GM18858 (cell line): ENCODE results near the gene ITGB2.
"Not testable (repeated sequence)": the region's sequence is repeated elsewhere in the genome, so short reads cannot be mapped to it uniquely, and the experiment has no call there.

Source experiments
- ATAC-seq: cut with Tn5 transposase; IDR thresholded peaks from one replicate; pipeline ENCODE4 v1.9.1; 2021; ENCODE audit not compliant: unreplicated experiment

The ITGB2 gene

DNA sequence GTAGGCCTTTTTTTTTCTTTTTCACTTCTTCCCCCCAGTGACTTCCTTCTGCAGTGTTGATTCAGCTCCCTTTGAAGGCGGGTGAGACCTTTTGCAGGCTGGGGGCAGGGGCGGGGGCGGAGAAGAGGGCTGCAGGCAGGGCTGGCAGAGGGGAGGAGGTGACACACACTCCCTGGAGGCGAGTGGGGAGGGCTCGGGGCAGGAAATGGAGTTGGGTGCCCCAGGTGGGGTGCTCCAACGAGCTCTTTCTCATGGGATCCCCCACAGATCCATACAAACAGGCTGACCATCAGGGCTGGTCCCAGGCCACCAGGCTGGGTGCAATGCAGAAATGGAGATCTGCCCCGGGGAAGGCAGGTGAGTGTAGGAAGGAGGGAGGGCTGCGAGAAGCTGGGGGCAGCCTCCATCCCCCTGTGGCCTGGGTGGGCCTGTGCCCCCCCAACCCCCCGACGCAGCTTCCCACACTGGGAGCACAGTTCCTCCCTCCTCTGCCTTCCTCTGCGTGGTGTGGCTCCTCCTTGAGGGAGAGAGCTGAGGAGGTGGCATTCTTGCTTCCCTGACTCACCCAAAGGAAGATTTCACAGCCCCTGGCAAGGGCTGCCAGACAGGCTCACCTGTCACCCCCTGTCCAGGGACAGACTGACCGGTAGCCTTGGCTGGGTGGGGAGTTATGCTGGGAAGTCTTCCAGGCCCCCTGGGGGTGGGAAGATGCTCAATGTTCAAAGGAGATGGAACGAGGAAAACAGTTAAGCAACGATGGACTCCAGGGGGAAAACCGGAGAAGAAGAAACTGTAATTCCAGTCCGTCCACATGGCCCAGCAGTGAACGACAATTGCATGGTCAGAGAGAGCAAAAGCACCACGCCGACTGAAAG is 7.1 kb upstream of the ITGB2 start:
- ATAC-seq = no peak

DNA sequence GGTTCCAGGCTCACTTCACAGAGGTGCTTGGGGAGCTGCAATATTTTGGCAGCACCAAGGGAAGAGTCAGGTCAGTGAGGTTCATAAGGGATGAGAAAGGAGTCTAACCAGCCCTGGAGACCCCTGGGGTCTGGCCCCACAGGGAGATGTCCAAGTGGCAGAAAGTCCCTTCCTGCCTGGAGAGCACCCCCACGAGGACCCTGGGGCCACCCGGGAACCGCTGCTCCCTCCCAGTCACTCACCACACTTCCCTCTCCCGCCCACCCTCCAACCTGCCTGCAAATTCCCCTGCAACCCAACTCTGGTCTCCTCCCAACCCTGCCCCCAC is 6.5 kb upstream of the ITGB2 start:
- ATAC-seq = no peak

GRCh38 chr21:44926331-44927101 is 5.8 kb upstream of the ITGB2 start:
- no peak for ATAC-seq

- ATAC-seq = no peak
Observed at GRCh38 chr21:44925378-44925755, 4.7 kb upstream of the ITGB2 start.

DNA sequence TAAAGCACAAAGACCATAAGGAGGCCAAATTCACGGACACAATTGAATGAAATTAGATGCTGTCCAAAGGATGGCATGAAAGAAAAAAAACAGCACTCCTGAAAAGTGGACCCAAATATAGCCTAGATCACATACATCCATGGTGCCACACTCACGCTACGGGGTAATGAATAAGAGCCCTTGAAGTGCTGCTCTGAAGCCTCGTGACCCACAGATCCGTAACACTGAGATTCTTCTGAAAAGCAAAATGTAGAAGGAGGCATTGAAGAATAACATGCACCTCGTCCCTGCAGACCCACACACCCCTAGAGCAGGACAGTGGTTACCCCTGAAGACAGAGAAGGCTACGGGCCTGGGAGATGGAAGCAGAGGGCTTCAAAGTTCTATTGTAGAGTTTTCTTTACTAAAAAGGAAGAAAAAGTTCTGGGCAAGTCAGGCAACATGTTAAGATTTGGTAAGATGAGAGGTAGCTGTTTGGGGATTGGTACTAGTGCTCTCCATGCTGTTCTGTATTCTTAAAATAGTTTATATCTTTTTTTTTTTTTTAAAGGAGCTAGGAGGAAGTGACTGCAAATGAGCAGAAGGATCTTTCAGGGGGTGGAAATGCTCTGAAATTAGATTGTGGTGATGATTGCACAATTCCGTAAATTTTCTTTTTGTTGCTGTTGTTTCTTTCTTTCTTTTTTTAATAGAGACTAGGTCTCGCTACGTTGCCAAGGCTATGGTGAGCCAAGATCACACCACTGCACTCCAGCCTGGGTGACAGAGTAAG is 4.1 kb upstream of the ITGB2 start:
- no peak for ATAC-seq

DNA sequence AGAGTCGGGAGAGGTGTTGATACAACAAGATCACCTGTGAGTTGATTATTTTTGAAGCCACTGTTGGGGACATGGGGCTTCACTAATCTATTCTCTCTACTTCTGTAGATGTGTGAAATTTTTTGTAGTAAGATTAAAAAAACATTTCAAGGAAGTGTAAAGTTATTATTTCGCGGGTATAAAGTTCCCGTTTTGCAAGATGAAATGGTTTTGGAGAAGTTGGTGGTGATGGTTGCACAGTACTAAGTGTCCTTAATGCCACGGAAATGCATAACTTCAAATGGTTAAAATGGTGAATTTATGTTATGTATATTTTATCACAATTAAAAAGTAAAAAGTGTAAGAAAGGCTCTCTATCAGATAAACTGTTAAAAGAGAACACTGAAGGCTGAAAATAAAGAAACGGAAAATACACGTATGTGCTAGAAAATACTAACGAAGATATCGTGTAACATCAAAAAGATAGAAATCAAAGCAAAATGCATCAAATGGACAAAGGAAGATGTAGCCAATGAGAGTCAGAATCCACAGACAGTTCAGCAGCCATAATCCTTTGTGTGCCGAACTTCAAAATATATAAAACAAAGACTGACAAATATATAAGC is 2.9 kb upstream of the ITGB2 start:
- no peak for ATAC-seq

GRCh38 chr21:44921928-44922327 is 1.2 kb upstream of the ITGB2 start:
- ATAC-seq = no peak

DNA sequence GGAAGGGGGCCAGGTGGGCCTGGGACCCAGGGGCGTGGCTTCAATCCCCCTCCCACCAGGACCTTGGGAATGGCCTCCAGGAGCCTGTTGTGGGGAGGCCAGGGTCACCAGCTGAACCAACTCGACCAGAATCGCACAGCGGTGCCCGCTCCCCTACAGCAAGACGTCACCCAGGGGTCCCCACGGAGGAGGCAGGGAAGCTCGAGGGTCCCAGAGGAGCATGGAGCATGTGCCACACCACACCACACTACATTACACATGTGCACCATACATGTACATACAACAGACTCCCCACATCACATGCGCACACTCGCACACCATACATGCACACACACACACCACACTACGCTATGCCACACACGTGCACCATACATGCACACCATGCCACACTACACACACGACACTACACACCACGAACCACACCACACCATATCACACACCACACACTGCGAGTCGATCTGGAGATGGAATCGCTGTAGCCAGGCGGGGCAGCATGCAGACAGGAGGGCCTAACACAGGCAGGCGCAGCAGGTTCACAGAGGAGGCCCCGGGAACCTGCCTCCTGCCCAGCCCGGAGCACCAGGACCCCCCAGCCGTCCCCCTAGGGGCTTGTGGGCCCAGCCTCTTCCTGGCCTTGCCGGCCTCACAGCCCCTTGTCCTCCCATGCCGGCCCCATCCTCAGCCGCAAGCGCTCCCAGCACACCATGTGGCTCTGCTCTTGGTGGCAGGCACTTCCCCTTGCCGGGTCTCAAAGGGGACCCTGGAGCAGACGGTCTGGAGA is 596 bp downstream of the ITGB2 start:
- no peak for ATAC-seq

- ATAC-seq = no peak
Observed at GRCh38 chr21:44919111-44919912, 1.4 kb downstream of the ITGB2 start.

- no peak for ATAC-seq
Observed at GRCh38 chr21:44918581-44919033, 2.1 kb downstream of the ITGB2 start.

DNA sequence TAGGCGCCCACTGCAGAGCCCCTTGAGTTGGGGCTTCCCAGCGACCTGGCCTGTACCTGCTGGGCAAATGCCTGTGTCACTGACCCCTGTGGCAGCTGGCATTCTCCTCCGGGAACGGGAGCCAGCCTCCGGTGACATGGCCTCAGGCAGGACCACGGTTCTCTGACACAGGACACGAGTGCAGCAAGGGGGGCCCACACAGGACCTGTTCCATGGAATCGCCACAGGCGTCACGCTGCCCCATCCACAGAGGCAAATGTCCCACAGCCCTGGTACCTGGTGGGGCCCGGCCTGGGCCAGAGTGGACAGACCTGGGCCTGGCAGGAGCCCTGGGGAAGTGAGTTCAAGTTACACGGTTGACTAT is 2.6 kb downstream of the ITGB2 start:
- no peak for ATAC-seq

- no peak for ATAC-seq
Observed at GRCh38 chr21:44917446-44918106, 3.1 kb downstream of the ITGB2 start.

GRCh38 chr21:44916965-44917364 is 3.7 kb downstream of the ITGB2 start:
- no peak for ATAC-seq

DNA sequence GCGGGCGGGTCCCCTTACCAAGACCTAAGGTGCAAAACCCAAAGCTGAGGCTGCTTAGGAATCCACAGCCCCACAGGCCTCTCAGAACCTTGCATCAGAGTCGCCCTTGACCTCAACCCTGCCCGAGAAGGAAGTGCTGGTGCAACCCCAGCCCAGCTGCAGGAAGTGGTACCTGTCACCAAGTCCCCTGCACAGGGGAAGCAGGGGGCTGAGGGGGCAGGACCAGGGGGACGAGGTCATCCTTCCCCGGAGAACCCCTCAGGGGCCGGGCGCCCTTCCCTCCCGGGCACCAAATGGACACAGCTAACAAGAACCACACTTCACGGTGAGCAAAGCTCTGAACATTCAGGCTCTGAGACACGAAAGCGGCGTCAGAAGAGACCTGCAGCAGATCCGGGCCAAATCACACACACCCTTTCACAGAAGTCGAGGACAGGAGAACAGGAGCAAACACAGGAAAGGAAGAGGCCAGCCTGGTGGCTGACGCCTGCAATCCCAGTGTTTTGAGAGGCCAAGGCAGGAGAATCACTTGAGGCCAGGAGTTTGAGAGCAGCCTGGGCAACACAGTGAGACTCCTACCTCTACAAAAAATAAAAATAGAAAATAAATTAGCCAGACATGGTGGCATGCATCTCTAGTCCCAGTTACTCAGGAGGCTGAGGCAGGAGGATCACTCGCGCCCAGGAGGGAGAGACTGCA is 6.4 kb downstream of the ITGB2 start:
- no peak for ATAC-seq

DNA sequence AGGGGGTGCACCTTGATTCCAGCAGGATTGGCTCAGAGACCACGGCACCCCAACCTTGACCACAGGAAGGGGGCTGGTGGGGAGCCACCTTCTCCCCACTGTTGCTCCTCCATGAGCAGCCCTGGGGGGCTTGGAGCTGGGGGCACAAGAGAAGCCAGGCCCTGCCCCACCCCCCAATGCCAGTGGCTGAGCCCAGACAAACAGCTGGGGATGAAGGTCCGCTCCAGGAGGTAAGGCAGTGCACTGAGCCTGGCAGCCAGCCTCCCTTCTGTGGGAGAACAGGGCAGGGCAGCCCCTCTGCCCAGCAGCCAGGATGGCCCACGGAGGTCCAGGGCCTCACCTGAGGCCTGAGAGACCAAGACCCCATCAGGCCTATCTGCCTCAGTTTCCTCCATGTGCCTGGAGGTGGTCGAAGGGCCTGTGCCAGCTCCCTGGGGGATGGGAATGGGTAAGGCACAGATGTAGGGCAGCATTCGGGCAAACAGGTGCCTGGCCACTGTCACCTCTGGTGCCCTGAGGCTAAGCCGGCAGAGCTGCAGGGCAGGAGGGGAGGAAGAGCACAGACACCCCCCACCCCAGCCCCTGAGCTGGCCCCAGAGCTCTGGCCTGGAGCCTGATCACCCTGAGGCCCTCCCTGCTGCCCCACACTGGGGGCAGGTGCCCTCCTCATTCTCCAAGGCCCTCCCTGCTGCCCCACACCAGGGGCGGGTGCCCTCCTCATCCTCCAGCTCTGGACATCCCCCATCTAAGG is 7.1 kb downstream of the ITGB2 start:
- no peak for ATAC-seq

- not testable (repeated sequence) for ATAC-seq
Observed at GRCh38 chr21:44912506-44913412, 7.9 kb downstream of the ITGB2 start.

GRCh38 chr21:44912158-44912473 is 8.6 kb downstream of the ITGB2 start:
- ATAC-seq = no peak
